SK-N-SH (cell line): ENCODE measurements around the gene TGM3. TPM values are rescaled to one million over a fixed set of nuclear protein-coding genes. Genes with fewer than 3 reads are reported as not detected.

Experiments used
- CTCF ChIA-PET: fragments of 300-600, 350-600 bp; formaldehyde crosslinking; extraction: SDS; loops from one replicate; lab custom pipeline; 2021; lab: Yijun Ruan, JAX
- POLR2A ChIA-PET: fragments of 350-600 bp; sonication (Branson Sonifier 250); formaldehyde crosslinking; extraction: SDS; loops from one replicate; lab custom pipeline; 2020; ENCODE audit warnings: antibody characterized with exemption, inconsistent platforms; lab: Yijun Ruan, JAX
- DNase-seq: peaks from one replicate; pipeline ENCODE4 v3.0.0; 2012
- H2AFZ ChIP-seq: fragments of 200-600 bp; sonication (generic); 2 replicates; pipeline ENCODE4 v1.8.1; 2016; ENCODE audit warnings: antibody characterized with exemption, mild to moderate bottlenecking, low read depth
- H3F3A ChIP-seq: fragments of 200-600 bp; sonication (generic); replicated peaks from 2 replicates; pipeline ENCODE3; 2016; ENCODE audit warnings: antibody characterized with exemption, mild to moderate bottlenecking; ENCODE audit not compliant: insufficient read depth
- H3K27ac ChIP-seq, 2 experiments: fragments of 200-500 bp in 1 of 2; fragments of 200-600 bp in 1 of 2; sonication (Bioruptor generic) in 1 of 2; sonication (generic), shearing (Covaris generic) in 1 of 2; 2 replicates each; pipeline versions ENCODE4 v1.5.1 to v1.6.1; 2014 to 2016; ENCODE audit warnings: low read depth in 2 of 2, inconsistent platforms in 1 of 2, low read length in 1 of 2, mild to moderate bottlenecking in 1 of 2, mixed read lengths in 1 of 2
- H3K27me3 ChIP-seq: fragments of 200-600 bp; sonication (generic), shearing (Covaris generic); 2 replicates; pipeline ENCODE4 v1.6.1; 2016; ENCODE audit warnings: mixed run types; ENCODE audit not compliant: insufficient read depth
- H3K36me3 ChIP-seq, 2 experiments: fragments of 200-500 bp in 1 of 2; fragments of 200-600 bp in 1 of 2; sonication (Bioruptor generic) in 1 of 2; sonication (generic) in 1 of 2; replicated peaks in 1 of 2; 2 replicates each; pipeline versions ENCODE3 to v1.5.1; 2014 to 2016; ENCODE audit warnings: low read length in 1 of 2, mild to moderate bottlenecking in 1 of 2; ENCODE audit not compliant: insufficient read depth in 2 of 2, control insufficient read depth in 1 of 2
- H3K4me1 ChIP-seq, 2 experiments: fragments of 200-500 bp in 1 of 2; fragments of 200-600 bp in 1 of 2; sonication (Bioruptor generic) in 1 of 2; sonication (generic), shearing (Covaris generic) in 1 of 2; 2 replicates each; pipeline versions ENCODE4 v1.5.1 to v1.6.1; 2014 to 2016; ENCODE audit warnings: low read depth in 1 of 2, low read length in 1 of 2, mixed run types in 1 of 2; ENCODE audit not compliant: insufficient read depth in 2 of 2, control insufficient read depth in 1 of 2
- H3K4me2 ChIP-seq: fragments of 200-600 bp; sonication (generic), shearing (Covaris generic); 2 replicates; pipeline ENCODE4 v1.6.1; 2017; ENCODE audit warnings: mixed run types
- H3K4me3 ChIP-seq, 2 experiments: fragments of 200-500 bp in 1 of 2; fragments of 200-600 bp in 1 of 2; sonication (Bioruptor generic) in 1 of 2; sonication (generic), shearing (Covaris generic) in 1 of 2; 2 replicates each; pipeline versions ENCODE4 v1.5.1 to v1.8.1; 2014 to 2016; ENCODE audit warnings: low read depth in 2 of 2, inconsistent platforms in 1 of 2, low read length in 1 of 2, mild to moderate bottlenecking in 1 of 2, mixed read lengths in 1 of 2, moderate library complexity in 1 of 2
- H3K79me2 ChIP-seq: fragments of 200-600 bp; sonication (generic); 2 replicates; pipeline ENCODE4 v1.8.1; 2017; ENCODE audit warnings: mild to moderate bottlenecking; ENCODE audit not compliant: insufficient read depth
- H3K9ac ChIP-seq: fragments of 200-600 bp; sonication (generic); 2 replicates; pipeline ENCODE4 v1.6.1; 2017; ENCODE audit warnings: mixed run types
- H3K9me2 ChIP-seq: fragments of 200-600 bp; sonication (generic); 2 replicates; pipeline ENCODE4 v1.6.1; 2017; ENCODE audit warnings: mixed run types
- H3K9me3 ChIP-seq: fragments of 200-600 bp; sonication (generic); 2 replicates; pipeline ENCODE4 v1.6.1; 2017; ENCODE audit warnings: mixed run types, mild to moderate bottlenecking, moderate library complexity
- H4K20me1 ChIP-seq: fragments of 200-600 bp; sonication (generic); 2 replicates; pipeline ENCODE4 v1.6.1; 2017; ENCODE audit warnings: mild to moderate bottlenecking, mixed run types; ENCODE audit not compliant: insufficient read depth
- ELF1 ChIP-seq: IDR thresholded peaks from 2 replicates; pipeline ENCODE4 v1.4.0; 2012
- EP300 ChIP-seq, 2 experiments: IDR thresholded peaks; 2 replicates each; pipeline versions ENCODE4 v1.4.0 to v1.6.1; 2012; ENCODE audit warnings: borderline replicate concordance in 1 of 2, low read depth in 1 of 2, low read length in 1 of 2
- EZH2phosphoT487 ChIP-seq: fragments of 200-600 bp; sonication (generic); IDR thresholded peaks from 2 replicates; pipeline ENCODE4 v1.6.1; 2017; ENCODE audit warnings: low read depth, mixed run types, mild to moderate bottlenecking, antibody characterized with exemption, moderate library complexity, borderline replicate concordance
- FOSL2 ChIP-seq: IDR thresholded peaks from 2 replicates; pipeline ENCODE4 v1.4.0; 2012; ENCODE audit warnings: low read depth, mild to moderate bottlenecking, moderate library complexity, borderline replicate concordance
- GATA2 ChIP-seq: sonication (generic); formaldehyde crosslinking; IDR thresholded peaks from 2 replicates; pipeline ENCODE4 v1.5.0; 2020; ENCODE audit warnings: mild to moderate bottlenecking, missing genetic modification reagents
- IRF3 ChIP-seq: fragments of 150-350 bp; IDR thresholded peaks from 2 replicates; pipeline ENCODE4 v1.6.1; 2016; ENCODE audit warnings: mild to moderate bottlenecking, low read depth, low read length
- JUND ChIP-seq: IDR thresholded peaks from 2 replicates; pipeline ENCODE4 v1.4.0; 2012
- MEF2A ChIP-seq: IDR thresholded peaks from 2 replicates; pipeline ENCODE4 v1.4.0; 2012; ENCODE audit warnings: low read depth, borderline replicate concordance
- NFIC ChIP-seq: IDR thresholded peaks from 2 replicates; pipeline ENCODE4 v1.4.0; 2012; ENCODE audit warnings: borderline replicate concordance
- NRF1 ChIP-seq: IDR thresholded peaks from 2 replicates; pipeline ENCODE4 v1.6.1; 2012; ENCODE audit warnings: low read depth, mild to moderate bottlenecking, low read length
- RCOR1 ChIP-seq: fragments of 150-350 bp; IDR thresholded peaks from 2 replicates; pipeline ENCODE4 v1.6.1; 2017; ENCODE audit warnings: antibody characterized with exemption, low read length
- RFX5 ChIP-seq: IDR thresholded peaks from 2 replicates; pipeline ENCODE4 v1.6.1; 2012; ENCODE audit warnings: mild to moderate bottlenecking, improper control_type of control experiment, low read length
- SIN3A ChIP-seq: IDR thresholded peaks from 2 replicates; pipeline ENCODE4 v1.6.1; 2012; ENCODE audit warnings: low read depth, mild to moderate bottlenecking, low read length, moderate library complexity, borderline replicate concordance
- SMC3 ChIP-seq: IDR thresholded peaks from 2 replicates; pipeline ENCODE4 v1.6.1; 2012; ENCODE audit warnings: low read depth, low read length, improper control_type of control experiment
- TAF1 ChIP-seq: IDR thresholded peaks from 2 replicates; pipeline ENCODE4 v1.6.1; 2012; ENCODE audit warnings: low read depth, mild to moderate bottlenecking, low read length, moderate library complexity, borderline replicate concordance
- TEAD4 ChIP-seq: IDR thresholded peaks from 2 replicates; pipeline ENCODE4 v1.4.0; 2012; ENCODE audit warnings: mild to moderate bottlenecking, borderline replicate concordance; ENCODE audit not compliant: insufficient read depth
- YY1 ChIP-seq: IDR thresholded peaks from 2 replicates; pipeline ENCODE4 v1.4.0; 2012; ENCODE audit warnings: low read depth, mild to moderate bottlenecking
- WGBS: methylation state at CpG from one replicate; pipeline ENCODE4 v1.1.6; 2017; ENCODE audit warnings: low lambda C conversion rate; 5-methylcytosine and 5-hydroxymethylcytosine counted together
- polyA plus RNA-seq, 3 experiments: library from polyadenylated mRNA; depleted of rRNA; stranded (reverse); fragments of >200 nt; gene quantifications; 2 replicates each; pipeline ENCODE4 v1.2.3, GENCODE V29; 2012
- TF ChIP-seq, protein P1 (sequence below): IDR thresholded peaks from 2 replicates; pipeline ENCODE4 v1.4.0; 2012; ENCODE audit warnings: low read depth, borderline replicate concordance
- TF ChIP-seq, protein P2 (sequence below): IDR thresholded peaks from 2 replicates; pipeline ENCODE4 v1.4.0; 2012; ENCODE audit warnings: low read depth, borderline replicate concordance
- TF ChIP-seq, protein P3 (sequence below): IDR thresholded peaks from 2 replicates; pipeline ENCODE4 v1.4.0; 2012; ENCODE audit warnings: low read depth
- TF ChIP-seq, protein P4 (sequence below): IDR thresholded peaks from 2 replicates; pipeline ENCODE4; 2012

TGM3 gene
- polyA plus RNA-seq, 1 of the 3 experiments (the other 2 are of a cell fraction), result not detected

GRCh38 chr20:2300420-2300819 lies 4.6 kb downstream of the TGM3 start (continued):
- TF ChIP-seq ELF1 (no peak), FOSL2 (no peak), EZH2phosphoT487 (no peak), NRF1 (no peak), SIN3A (no peak), SMC3 (no peak)
- TF ChIP-seq, protein P1, sequence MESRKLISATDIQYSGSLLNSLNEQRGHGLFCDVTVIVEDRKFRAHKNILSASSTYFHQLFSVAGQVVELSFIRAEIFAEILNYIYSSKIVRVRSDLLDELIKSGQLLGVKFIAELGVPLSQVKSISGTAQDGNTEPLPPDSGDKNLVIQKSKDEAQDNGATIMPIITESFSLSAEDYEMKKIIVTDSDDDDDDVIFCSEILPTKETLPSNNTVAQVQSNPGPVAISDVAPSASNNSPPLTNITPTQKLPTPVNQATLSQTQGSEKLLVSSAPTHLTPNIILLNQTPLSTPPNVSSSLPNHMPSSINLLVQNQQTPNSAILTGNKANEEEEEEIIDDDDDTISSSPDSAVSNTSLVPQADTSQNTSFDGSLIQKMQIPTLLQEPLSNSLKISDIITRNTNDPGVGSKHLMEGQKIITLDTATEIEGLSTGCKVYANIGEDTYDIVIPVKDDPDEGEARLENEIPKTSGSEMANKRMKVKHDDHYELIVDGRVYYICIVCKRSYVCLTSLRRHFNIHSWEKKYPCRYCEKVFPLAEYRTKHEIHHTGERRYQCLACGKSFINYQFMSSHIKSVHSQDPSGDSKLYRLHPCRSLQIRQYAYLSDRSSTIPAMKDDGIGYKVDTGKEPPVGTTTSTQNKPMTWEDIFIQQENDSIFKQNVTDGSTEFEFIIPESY, result no peak
- TF ChIP-seq, protein P2, sequence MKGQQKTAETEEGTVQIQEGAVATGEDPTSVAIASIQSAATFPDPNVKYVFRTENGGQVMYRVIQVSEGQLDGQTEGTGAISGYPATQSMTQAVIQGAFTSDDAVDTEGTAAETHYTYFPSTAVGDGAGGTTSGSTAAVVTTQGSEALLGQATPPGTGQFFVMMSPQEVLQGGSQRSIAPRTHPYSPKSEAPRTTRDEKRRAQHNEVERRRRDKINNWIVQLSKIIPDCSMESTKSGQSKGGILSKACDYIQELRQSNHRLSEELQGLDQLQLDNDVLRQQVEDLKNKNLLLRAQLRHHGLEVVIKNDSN, result no peak
- TF ChIP-seq, all 33 proteins: peak for 0

- Histone ChIP-seq H3K4me2 (no peak overlapping the region), H3K36me3 (no peaks in the 10 kb centered on the region), H3K4me1 (no peaks in the 10 kb centered on the region), H3F3A (no peaks in the 10 kb centered on the region), H3K79me2 (no peaks in the 10 kb centered on the region), H3K9ac (no peak overlapping the region), H3K9me3 (no peaks in the 10 kb centered on the region), H3K27me3 (peaks cover 20% of the 10 kb centered on the region), H3K4me3 (no peak overlapping the region), H4K20me1 (no peaks in the 10 kb centered on the region), H2AFZ (no peak overlapping the region), H3K9me2 (no peaks in the 10 kb centered on the region), H3K27ac (no peak overlapping the region)
- DNase-seq, result no peak
- ChIA-PET POLR2A (no interaction called here), CTCF (interaction anchor here (0.8 to 1.4 kb wide), 4 partner anchors 9 to 94 kb away, joined by 3 to 4 read pairs (median 3); no protein-coding TSS in a partner anchor)
- no peak for TF ChIP-seq RCOR1
- TF ChIP-seq, protein P3, sequence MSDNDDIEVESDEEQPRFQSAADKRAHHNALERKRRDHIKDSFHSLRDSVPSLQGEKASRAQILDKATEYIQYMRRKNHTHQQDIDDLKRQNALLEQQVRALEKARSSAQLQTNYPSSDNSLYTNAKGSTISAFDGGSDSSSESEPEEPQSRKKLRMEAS, result no peak
- no peak for TF ChIP-seq FOSL2
- TF ChIP-seq EP300 (IDR thresholded peaks at IDR 0.05; ENCODE audit: borderline replicate concordance in 1 of 2, low read depth in 1 of 2, low read length in 1 of 2), result no peak
- no peak for TF ChIP-seq TAF1
- TF ChIP-seq, protein P4, sequence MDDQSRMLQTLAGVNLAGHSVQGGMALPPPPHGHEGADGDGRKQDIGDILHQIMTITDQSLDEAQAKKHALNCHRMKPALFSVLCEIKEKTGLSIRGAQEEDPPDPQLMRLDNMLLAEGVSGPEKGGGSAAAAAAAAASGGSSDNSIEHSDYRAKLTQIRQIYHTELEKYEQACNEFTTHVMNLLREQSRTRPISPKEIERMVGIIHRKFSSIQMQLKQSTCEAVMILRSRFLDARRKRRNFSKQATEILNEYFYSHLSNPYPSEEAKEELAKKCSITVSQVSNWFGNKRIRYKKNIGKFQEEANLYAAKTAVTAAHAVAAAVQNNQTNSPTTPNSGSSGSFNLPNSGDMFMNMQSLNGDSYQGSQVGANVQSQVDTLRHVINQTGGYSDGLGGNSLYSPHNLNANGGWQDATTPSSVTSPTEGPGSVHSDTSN, result no peak
- TF ChIP-seq YY1, result no peak
- no peak for TF ChIP-seq GATA2 (CRISPR knock-in tag)
- no peak for TF ChIP-seq NFIC
- TF ChIP-seq IRF3, result no peak
- no peak for TF ChIP-seq JUND
- no peak for TF ChIP-seq RFX5
- no peak for TF ChIP-seq SMC3
- TF ChIP-seq, protein P2, result no peak
- TF ChIP-seq MEF2A, result no peak
- no peak for TF ChIP-seq TEAD4
- WGBS, result 37% methylated on average over 5 of the region's 5 CpGs
Measured at GRCh38 chr20:2301164-2301622, 5.4 kb downstream of the TGM3 start.
